CD4-positive, alpha-beta T cell treated with Interleukin-17A for 1 hour (primary cell): ENCODE measurements around the gene SPRR1B.
"Not testable (repeated sequence)": the region's sequence is repeated elsewhere in the genome, so short reads cannot be mapped to it uniquely, and the experiment has no call there.

Experiments used
- DNase-seq: peaks from one replicate; pipeline ENCODE4 v3.0.0-alpha.2; 2020

SPRR1B gene

DNA sequence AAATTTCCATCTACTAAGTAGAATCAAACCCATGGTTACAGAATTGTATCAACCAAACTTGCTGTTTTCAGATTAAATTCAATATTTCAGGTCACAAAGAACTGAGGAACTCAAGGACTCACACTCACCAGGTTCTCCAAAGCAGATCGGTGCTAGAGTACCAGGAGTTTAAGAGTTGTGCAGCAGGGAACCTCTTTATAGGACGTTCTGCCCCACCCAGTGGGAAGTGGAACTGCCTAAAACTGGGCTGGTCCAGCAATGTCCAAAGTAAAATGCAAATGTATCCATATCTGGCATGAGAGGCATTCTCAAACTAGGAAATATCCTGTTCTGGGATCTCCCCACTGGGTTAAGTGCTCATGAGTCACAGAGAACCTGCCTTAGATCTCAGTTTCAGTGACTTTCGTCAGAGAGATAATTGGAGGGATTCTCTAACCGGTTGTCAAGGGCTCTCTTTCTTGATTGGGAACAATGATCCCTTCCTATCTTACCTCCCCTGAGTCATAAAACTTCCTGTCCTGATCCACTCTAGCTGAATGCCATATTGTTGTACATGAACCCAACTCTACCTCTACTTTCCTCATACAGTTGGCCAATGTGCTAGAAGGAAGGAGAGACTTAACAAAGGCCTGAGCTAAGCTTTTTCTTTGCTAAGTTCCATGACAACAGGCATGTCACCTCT, 10.1 kb downstream of the SPRR1B start, which contains the start of gene SPRR2D:
Gene SPRR2D (minus strand): TSS at position 171 of the 682 bp plus-strand sequence. CDS start 774 bp downstream, outside the sequence.
- no peak for DNase-seq

DNA sequence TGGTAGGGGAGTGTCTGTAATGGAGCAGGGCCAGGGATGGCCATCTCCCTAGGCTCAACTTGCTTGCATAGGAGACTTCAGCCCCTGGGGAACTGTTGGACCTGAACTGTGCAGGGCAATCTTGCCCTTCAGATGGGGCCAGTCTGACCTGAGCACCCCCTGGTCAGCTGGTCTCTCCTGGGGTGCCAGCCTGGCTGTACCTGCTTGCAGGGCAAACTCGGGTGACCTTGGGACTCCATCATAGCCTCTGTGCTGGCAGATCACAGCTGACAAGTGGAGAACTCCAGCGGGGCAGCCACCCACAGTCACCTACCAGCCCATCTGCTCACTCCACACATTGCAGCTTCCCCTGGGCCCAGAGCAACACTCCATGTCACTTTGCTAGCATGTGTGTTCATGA, 18.2 kb downstream of the SPRR1B start:
- DNase-seq, result no peak

DNA sequence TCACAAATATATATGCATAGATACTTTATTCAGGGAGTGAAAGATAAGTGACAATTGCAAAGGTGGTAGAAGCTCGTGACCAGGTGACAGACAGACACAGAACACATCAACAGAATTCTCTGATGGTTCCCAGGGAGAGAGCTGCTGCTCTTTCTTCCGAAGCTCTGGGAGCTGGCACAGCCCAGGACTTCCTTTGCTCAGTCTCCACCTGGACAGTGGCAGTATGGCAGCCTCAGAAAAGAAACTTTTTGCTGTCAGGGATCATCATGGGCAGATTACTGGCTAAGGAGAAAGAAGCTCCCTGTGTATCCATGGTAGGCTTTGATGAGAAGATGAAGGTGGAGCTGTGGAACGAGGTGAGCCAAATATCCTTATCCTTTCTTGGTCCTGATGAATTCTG, 25.1 kb downstream of the SPRR1B start:
- not testable (repeated sequence) for DNase-seq

DNA sequence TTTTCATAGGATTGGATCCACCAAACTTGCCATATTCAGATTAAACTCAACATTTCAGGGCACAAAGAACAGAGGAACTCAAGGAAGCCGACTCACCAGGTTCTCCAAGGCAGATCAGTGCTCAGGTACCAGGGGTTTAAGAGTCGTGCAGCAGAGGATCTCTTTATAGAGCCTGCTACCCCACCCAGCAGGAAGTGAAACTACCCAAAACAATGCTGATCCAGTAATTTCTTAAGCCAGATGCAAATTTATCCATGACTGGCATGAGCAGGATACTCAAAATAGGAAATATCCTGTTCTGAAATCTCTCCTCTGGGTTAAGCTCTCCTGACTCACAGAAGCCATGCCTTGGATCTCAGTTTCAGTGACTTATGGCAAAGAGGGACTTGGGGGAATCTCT, 26.4 kb downstream of the SPRR1B start, which contains the start of gene SPRR2A:
Gene SPRR2A (minus strand): TSS at position 138 of the 400 bp plus-strand sequence. CDS start 777 bp downstream, outside the sequence.
- no peak for DNase-seq

DNA sequence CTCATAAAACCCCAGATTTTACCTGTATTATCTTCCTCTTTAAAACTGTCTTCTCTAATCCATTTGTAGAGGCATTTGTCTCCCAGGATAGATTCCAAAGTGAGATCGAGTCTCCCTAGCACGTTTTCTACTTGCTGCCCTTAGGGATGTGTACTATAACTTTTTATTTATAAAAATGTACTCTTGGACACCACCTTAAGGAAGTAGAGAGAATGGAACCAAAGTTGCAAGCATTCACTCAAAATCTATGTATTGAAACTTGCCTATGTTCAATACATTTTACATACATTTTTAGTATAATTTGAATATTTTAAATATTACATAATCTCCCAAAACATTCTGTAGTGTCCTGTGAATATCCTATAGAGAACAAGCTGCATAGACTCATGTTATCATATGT, 27.2 kb downstream of the SPRR1B start:
- no peak for DNase-seq

DNA sequence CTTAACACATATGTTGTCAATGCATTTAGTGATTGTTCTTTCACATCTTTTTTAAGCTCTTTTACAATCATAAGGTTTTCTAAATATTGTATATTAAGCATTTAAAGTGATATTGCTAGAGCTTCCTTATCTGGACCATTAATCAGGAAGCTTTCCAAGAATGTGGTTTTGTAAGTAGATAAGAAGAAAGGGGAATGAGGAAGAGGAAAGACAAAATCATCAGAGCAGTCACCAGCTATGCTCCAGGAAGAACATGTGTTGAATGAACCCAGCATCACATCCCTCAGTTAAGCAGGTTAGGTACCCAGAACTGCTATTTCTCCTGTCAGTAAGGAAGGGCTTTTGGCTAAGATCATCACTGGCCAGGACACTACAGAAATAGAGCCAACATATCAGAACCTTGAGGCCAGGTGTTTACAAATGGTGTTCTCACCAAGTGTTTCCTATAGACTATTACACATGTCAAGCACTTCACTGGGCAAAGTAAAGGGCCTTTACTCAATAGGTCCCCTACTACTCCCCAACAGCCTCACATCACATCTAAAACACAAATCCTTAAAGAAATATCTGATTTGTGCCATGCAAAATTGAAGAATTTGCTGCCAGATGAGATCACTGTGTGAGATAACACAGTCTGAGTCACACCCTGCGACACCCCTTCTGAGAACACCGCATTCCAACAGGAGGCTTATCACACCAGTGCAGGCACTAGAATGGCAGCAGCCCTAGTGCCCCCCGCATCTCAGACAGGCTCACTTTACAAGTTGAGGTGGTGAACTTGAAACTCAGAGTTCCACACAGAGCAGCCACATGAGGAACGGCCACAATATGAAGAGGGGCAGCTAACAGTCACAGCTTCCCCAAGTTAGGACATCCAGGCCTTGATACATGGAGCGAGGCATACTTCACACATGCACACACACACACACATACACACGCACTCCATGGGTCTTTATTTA, 28.1 kb downstream of the SPRR1B start:
- DNase-seq, result no peak

DNA sequence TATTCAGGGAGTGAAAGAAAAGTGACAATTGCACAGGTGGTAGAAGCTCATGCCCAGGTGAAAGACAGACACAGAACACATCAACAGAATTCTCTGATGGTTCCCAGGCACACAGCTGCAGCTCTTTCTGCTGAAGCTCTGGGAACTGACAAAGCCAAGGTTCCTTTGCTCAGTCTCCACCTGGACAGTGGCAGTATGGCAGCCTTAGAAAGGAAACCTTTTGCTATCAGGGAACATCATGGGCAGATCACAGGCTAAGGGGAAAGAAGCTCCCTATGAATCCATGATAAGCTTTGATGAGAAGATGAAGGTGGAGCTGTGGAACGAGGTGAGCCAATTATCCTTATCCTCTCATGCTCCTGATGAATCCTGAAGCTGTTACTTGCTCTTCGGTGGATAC, 39.2 kb downstream of the SPRR1B start:
- no peak for DNase-seq

DNA sequence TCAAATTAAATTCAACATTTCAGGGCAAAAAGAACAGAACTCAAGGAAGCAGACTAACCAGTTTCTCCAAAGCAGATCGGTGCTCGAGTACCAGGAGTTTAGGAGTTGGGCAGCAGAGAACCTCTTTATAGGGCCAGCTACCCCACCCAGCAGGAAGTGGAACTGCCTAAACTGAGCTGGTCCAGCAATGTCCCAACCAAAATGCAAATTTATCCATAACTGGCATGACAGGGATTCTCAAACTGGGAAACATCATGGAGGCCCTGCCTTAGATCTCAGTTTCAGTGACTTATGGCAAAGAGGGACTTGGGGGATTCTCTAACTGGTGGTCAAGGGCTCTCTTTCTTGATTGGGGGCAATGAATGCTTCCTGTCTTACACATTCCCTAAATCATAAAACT, 40.5 kb downstream of the SPRR1B start, which contains the start of gene SPRR2B:
Gene SPRR2B (minus strand): TSS at position 101 of the 400 bp plus-strand sequence. CDS start 772 bp downstream, outside the sequence.
- no peak for DNase-seq

DNA sequence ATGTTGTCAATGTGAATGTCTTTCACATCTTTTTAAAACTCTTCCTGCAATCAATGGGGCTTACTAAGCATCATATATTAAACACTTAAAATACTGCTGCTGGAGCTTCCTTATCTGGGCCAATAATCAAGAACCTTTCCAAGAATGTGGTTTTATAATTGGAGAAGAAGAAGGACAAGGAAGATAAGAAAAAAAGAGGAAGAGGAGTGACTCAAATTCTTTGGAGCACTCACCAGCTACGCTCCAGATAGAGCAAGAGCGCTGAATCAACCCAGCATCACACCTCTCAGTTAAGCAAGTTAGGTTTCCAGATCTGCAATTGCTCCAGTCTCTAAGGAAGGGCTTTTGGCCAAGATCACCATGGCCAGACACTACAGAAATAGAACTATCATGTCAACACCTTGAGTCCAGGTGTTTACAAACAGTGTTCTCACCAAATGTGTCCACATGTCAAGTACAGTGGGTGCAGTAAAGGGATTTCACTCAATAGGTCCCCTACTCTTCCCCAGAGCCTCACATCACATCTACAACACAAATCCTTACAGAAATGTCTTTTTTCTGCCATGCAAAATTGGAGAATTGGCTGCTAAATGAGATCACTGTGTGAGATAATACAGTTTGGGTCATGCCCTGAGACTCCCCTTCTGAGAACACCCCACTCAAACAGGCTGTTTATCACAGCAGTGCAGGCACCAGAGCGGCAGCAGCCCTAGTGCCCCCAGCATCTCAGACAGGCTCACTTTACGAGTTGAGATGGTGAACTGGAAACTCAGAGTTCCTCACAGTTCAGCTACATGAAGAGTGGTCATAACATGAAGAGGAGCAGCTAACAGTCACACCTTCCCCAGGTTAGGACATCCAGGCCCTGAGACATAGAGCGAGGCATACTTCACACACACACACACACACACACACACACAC, 42.1 kb downstream of the SPRR1B start:
- no peak for DNase-seq

DNA sequence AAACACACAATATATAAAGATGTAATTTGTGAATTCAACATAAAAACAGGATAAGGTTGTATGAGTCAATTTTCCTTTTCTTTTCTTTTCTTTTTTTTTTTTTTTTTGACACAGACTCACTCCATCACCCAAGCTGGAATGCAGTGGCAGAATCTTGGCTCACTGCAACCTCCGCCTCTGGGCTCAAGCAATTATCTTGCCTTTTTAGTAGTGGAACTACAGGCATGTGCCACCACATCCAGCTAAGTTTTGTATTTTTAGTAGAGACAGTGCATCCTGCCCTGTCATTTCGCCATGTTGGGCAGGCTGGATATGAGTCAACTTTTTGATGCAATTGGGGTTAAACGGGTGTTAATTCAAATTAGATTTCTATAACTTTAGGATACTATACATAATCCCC, 50.7 kb downstream of the SPRR1B start:
- DNase-seq, result no peak
